ENCODE data around the gene DCLK1. TPM values are rescaled to one million over a fixed set of nuclear protein-coding genes. Genes with fewer than 3 reads are reported as not detected.

Gene DCLK1
- total RNA-seq, 1 donor from 2014 or later = 7.9 TPM

DNA sequence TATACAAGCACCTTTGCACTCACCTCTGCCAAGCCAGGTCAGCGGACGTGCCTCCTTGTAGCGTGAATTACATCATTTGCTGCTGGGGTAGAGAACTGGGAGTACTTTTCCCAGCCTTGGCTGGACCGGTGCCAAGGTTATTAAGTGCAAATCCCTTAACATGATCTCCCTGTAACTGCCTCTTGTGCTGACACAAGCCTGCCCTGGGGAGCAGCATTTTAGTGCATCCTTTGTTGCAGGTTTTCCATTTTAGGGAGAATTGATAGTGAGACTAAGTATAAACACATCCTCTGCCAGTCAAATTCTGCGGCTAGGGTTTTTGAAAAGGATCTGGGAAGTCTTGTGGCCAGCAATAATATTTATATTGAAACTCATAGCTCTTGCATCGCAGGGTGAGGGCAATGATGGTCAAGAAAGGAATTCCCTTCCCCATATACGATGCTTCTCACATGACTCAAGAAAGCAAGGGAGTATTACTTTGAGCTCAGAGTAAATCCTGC lies 32.7 kb upstream of the DCLK1 start:
- Mint-ChIP-seq H3K4me1 (ENCODE audit: low read depth) (peaks cover 24% of the 10 kb centered on the region), H3K27ac (ENCODE audit: unreplicated experiment) (peak overlapping the region; percentile 82), H3K36me3 (ENCODE audit: low read depth) (peaks cover 4% of the 10 kb centered on the region), H3K4me3 (ENCODE audit: unreplicated experiment) (no peak overlapping the region), H3K27me3 (ENCODE audit: low read depth) (peaks cover 30% of the 10 kb centered on the region), H3K9me3 (ENCODE audit: low read depth) (no peaks in the 10 kb centered on the region)
- TF ChIP-seq, protein P1, sequence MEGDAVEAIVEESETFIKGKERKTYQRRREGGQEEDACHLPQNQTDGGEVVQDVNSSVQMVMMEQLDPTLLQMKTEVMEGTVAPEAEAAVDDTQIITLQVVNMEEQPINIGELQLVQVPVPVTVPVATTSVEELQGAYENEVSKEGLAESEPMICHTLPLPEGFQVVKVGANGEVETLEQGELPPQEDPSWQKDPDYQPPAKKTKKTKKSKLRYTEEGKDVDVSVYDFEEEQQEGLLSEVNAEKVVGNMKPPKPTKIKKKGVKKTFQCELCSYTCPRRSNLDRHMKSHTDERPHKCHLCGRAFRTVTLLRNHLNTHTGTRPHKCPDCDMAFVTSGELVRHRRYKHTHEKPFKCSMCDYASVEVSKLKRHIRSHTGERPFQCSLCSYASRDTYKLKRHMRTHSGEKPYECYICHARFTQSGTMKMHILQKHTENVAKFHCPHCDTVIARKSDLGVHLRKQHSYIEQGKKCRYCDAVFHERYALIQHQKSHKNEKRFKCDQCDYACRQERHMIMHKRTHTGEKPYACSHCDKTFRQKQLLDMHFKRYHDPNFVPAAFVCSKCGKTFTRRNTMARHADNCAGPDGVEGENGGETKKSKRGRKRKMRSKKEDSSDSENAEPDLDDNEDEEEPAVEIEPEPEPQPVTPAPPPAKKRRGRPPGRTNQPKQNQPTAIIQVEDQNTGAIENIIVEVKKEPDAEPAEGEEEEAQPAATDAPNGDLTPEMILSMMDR (IDR thresholded peaks at IDR 0.05) = no peak
- no peak for DNase-seq (ENCODE audit: low spot score)

DNA sequence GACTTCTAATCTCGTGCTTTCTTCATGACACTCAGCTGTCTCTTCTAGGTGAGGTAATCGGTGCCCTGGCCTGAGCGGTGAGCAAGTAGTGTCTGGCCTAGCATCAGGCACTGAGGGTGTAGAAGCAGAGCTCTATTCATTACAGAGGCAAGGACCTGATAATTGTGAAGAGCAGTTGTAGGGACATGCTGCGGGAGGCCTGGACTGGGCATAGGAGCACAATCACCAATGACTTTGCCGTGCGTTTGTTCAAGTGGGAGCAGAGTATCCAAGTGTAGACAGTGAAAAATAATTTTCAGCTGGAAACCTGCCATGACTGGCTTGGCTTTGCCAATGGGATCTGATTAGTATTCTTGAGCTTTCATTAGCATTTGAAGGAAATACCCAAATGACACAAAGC lies 32.1 kb upstream of the DCLK1 start:
- Mint-ChIP-seq H3K4me3 (ENCODE audit: unreplicated experiment) (no peak overlapping the region), H3K36me3 (ENCODE audit: low read depth) (peaks cover 2% of the 10 kb centered on the region), H3K9me3 (ENCODE audit: low read depth) (no peaks in the 10 kb centered on the region), H3K27me3 (ENCODE audit: low read depth) (peaks cover 25% of the 10 kb centered on the region), H3K4me1 (ENCODE audit: low read depth) (peaks cover 29% of the 10 kb centered on the region), H3K27ac (ENCODE audit: unreplicated experiment) (no peak overlapping the region)
- TF ChIP-seq, protein P1 (IDR thresholded peaks at IDR 0.05) = no peak
- DNase-seq (ENCODE audit: low spot score) = no peak

DNA sequence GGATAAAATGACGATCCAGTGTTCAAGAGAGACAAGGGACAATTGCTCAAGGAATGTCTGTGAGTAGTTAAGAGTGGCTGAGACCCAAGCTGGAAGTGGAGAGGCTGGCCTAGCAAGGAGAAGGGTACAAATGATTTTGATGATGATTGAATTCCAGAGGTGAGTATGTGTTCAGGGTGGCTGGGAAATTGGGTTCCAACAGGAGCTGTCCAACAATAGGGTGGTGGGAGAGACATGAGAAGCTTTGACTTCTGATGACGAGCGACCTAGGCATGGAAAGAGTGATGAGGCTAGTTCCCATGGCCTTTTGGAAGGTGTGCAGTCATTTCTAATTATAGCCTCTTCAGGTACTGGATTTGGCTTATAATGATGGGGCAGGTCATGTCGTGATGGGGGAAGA lies 29.1 kb upstream of the DCLK1 start:
- TF ChIP-seq, protein P1 (IDR thresholded peaks at IDR 0.05) = no peak
- H3K4me3 Mint-ChIP-seq (ENCODE audit: unreplicated experiment) = no peak overlapping the region
- peaks cover 32% of the 10 kb centered on the region for H3K4me1 Mint-ChIP-seq (ENCODE audit: low read depth)
- peaks cover 6% of the 10 kb centered on the region for H3K36me3 Mint-ChIP-seq (ENCODE audit: low read depth)
- peaks cover 6% of the 10 kb centered on the region for H3K9me3 Mint-ChIP-seq (ENCODE audit: low read depth)
- H3K27me3 Mint-ChIP-seq (ENCODE audit: low read depth) = peaks cover 33% of the 10 kb centered on the region
- DNase-seq (ENCODE audit: low spot score) = no peak
- no peak overlapping the region for H3K27ac Mint-ChIP-seq (ENCODE audit: unreplicated experiment)

GRCh38 chr13:36158611-36159010 lies 27.4 kb upstream of the DCLK1 start:
- Mint-ChIP-seq H3K4me1 (ENCODE audit: low read depth) (peaks cover 27% of the 10 kb centered on the region), H3K9me3 (ENCODE audit: low read depth) (peaks cover 6% of the 10 kb centered on the region), H3K36me3 (ENCODE audit: low read depth) (peaks cover 8% of the 10 kb centered on the region), H3K27ac (ENCODE audit: unreplicated experiment) (no peak overlapping the region), H3K4me3 (ENCODE audit: unreplicated experiment) (no peak overlapping the region), H3K27me3 (ENCODE audit: low read depth) (peaks cover 47% of the 10 kb centered on the region)
- DNase-seq (ENCODE audit: low spot score) = no peak
- TF ChIP-seq, protein P1 (IDR thresholded peaks at IDR 0.05) = no peak

GRCh38 chr13:36157480-36157879 lies 26.3 kb upstream of the DCLK1 start:
- DNase-seq (ENCODE audit: low spot score) = no peak
- Mint-ChIP-seq H3K4me3 (ENCODE audit: unreplicated experiment) (no peak overlapping the region), H3K27ac (ENCODE audit: unreplicated experiment) (no peak overlapping the region), H3K4me1 (ENCODE audit: low read depth) (peaks cover 17% of the 10 kb centered on the region), H3K9me3 (ENCODE audit: low read depth) (peaks cover 6% of the 10 kb centered on the region), H3K36me3 (ENCODE audit: low read depth) (peaks cover 8% of the 10 kb centered on the region), H3K27me3 (ENCODE audit: low read depth) (peaks cover 51% of the 10 kb centered on the region)
- TF ChIP-seq, protein P1 (IDR thresholded peaks at IDR 0.05) = no peak
